Large intestine (tissue), 3 donors: ENCODE results near the gene ANGPT4. TPM values are rescaled to one million over a fixed set of nuclear protein-coding genes. Genes with fewer than 3 reads are reported as not detected.

Source experiments
- DNase-seq, 2 donors: peaks; one replicate each; pipeline versions ENCODE4 v3.0.0 to v3.0.0-alpha.2; 2013
- H3K27ac ChIP-seq: one replicate; pipeline ENCODE4 v1.5.1; 2013; ENCODE audit warnings: low read length
- H3K27me3 ChIP-seq: 2 replicates; pipeline ENCODE4 v1.6.1; 2013; ENCODE audit warnings: low read length; ENCODE audit not compliant: control insufficient read depth, insufficient read depth
- H3K36me3 ChIP-seq: 2 replicates; pipeline ENCODE4 v1.6.1; 2013; ENCODE audit warnings: low read length; ENCODE audit not compliant: control insufficient read depth, insufficient read depth
- H3K4me1 ChIP-seq: one replicate; pipeline ENCODE4 v1.6.1; 2013; ENCODE audit warnings: low read length; ENCODE audit not compliant: control insufficient read depth, insufficient read depth
- H3K4me3 ChIP-seq: one replicate; pipeline ENCODE4 v1.5.1; 2013; ENCODE audit warnings: low read length
- H3K9me3 ChIP-seq: one replicate; pipeline ENCODE4 v1.6.1; 2013; ENCODE audit warnings: mild to moderate bottlenecking, low read depth, low read length, moderate library complexity; ENCODE audit not compliant: control insufficient read depth
- WGBS: methylation state at CpG from one replicate; pipeline ENCODE4 v1.1.5; 2013; ENCODE audit warnings: low lambda C conversion rate; ENCODE audit not compliant: insufficient coverage; 5-methylcytosine and 5-hydroxymethylcytosine counted together
- polyA plus RNA-seq: library from polyadenylated mRNA; unstranded; fragments of 120-200 nt; gene quantifications from one replicate; pipeline ENCODE4 v1.2.1, GENCODE V29; 2013

ANGPT4 gene
- polyA plus RNA-seq, 1 donor = 0.03 TPM

- WGBS = no CpG with 5 or more reads among the region's 47 CpGs
- H3K36me3 ChIP-seq = no peaks in the 10 kb centered on the region
- peak overlapping the region; percentile 38 for H3K27ac ChIP-seq
- peaks cover 17% of the 10 kb centered on the region for H3K4me1 ChIP-seq
- H3K9me3 ChIP-seq = peaks cover 3% of the 10 kb centered on the region
- H3K4me3 ChIP-seq = peak overlapping the region; percentile 48
- peaks cover 17% of the 10 kb centered on the region for H3K27me3 ChIP-seq
- peak; percentile 88 to 91 for DNase-seq
Observed at GRCh38 chr20:844473-845225, 71.5 kb downstream of the ANGPT4 start.

GRCh38 chr20:843912-844311 is 72.2 kb downstream of the ANGPT4 start:
- WGBS = no CpG with 5 or more reads among the region's 9 CpGs
- Histone ChIP-seq H3K27ac (no peak overlapping the region), H3K4me3 (no peak overlapping the region), H3K27me3 (peaks cover 17% of the 10 kb centered on the region), H3K36me3 (no peaks in the 10 kb centered on the region), H3K4me1 (peaks cover 17% of the 10 kb centered on the region), H3K9me3 (peaks cover 3% of the 10 kb centered on the region)
- DNase-seq = no peak

- Histone ChIP-seq H3K36me3 (no peaks in the 10 kb centered on the region), H3K9me3 (peaks cover 3% of the 10 kb centered on the region), H3K4me1 (peaks cover 17% of the 10 kb centered on the region), H3K4me3 (no peak overlapping the region), H3K27me3 (peaks cover 17% of the 10 kb centered on the region), H3K27ac (no peak overlapping the region)
- WGBS = no CpG with 5 or more reads among the region's 2 CpGs
- DNase-seq = no peak
Observed at GRCh38 chr20:842547-842940, 73.6 kb downstream of the ANGPT4 start.

- WGBS = no CpG with 5 or more reads among the region's 62 CpGs
- H3K4me1 ChIP-seq = peaks cover 17% of the 10 kb centered on the region
- peak overlapping the region; percentile 69 for H3K4me3 ChIP-seq
- peak in 1 of 2 donors; percentile 41 for DNase-seq
- H3K36me3 ChIP-seq = no peaks in the 10 kb centered on the region
- H3K27me3 ChIP-seq = peaks cover 17% of the 10 kb centered on the region
- H3K27ac ChIP-seq = no peak overlapping the region
- peaks cover 3% of the 10 kb centered on the region for H3K9me3 ChIP-seq
Observed at GRCh38 chr20:841568-842546, 74.3 kb downstream of the ANGPT4 start.

- peaks cover 17% of the 10 kb centered on the region for H3K27me3 ChIP-seq
- H3K27ac ChIP-seq = no peak overlapping the region
- H3K9me3 ChIP-seq = peaks cover 3% of the 10 kb centered on the region
- no CpG with 5 or more reads among the region's 59 CpGs for WGBS
- H3K36me3 ChIP-seq = no peaks in the 10 kb centered on the region
- peaks cover 17% of the 10 kb centered on the region for H3K4me1 ChIP-seq
- H3K4me3 ChIP-seq = peak overlapping the region; percentile 69
- DNase-seq = peak; percentile 30 to 66
Observed at GRCh38 chr20:840858-841567, 75.1 kb downstream of the ANGPT4 start.

GRCh38 chr20:840503-840857 is 75.7 kb downstream of the ANGPT4 start:
- peak overlapping the region; percentile 69 for H3K4me3 ChIP-seq

GRCh38 chr20:839626-840025 is 76.5 kb downstream of the ANGPT4 start:
- Histone ChIP-seq H3K4me3 (no peak overlapping the region), H3K27ac (no peak overlapping the region), H3K27me3 (peaks cover 17% of the 10 kb centered on the region), H3K9me3 (peaks cover 3% of the 10 kb centered on the region), H3K4me1 (peaks cover 14% of the 10 kb centered on the region), H3K36me3 (no peaks in the 10 kb centered on the region)
- no peak for DNase-seq
- WGBS = no CpG with 5 or more reads among the region's 11 CpGs

More at GRCh38 chr20:840503-840857, 75.7 kb downstream of the ANGPT4 start:
- Histone ChIP-seq H3K9me3 (peaks cover 3% of the 10 kb centered on the region), H3K27me3 (peaks cover 17% of the 10 kb centered on the region), H3K27ac (no peak overlapping the region), H3K36me3 (no peaks in the 10 kb centered on the region), H3K4me1 (peaks cover 17% of the 10 kb centered on the region)
- DNase-seq = no peak
- no CpG with 5 or more reads among the region's 7 CpGs for WGBS

GRCh38 chr20:839015-839414 is 77.1 kb downstream of the ANGPT4 start:
- H3K4me1 ChIP-seq = peaks cover 11% of the 10 kb centered on the region
- no CpG with 5 or more reads among the region's 5 CpGs for WGBS
- H3K36me3 ChIP-seq = no peaks in the 10 kb centered on the region
- DNase-seq = no peak
- H3K9me3 ChIP-seq = peaks cover 3% of the 10 kb centered on the region
- H3K27me3 ChIP-seq = peaks cover 17% of the 10 kb centered on the region
- H3K27ac ChIP-seq = no peak overlapping the region
- H3K4me3 ChIP-seq = no peak overlapping the region

- Histone ChIP-seq H3K27me3 (peaks cover 4% of the 10 kb centered on the region), H3K27ac (no peak overlapping the region), H3K9me3 (peaks cover 3% of the 10 kb centered on the region), H3K4me3 (no peak overlapping the region), H3K36me3 (no peaks in the 10 kb centered on the region), H3K4me1 (peaks cover 3% of the 10 kb centered on the region)
- 100% methylated on average over 1 of the region's 1 CpG for WGBS
- DNase-seq = no peak
Observed at GRCh38 chr20:836190-836589, 79.9 kb downstream of the ANGPT4 start.

GRCh38 chr20:835608-836045 is 80.5 kb downstream of the ANGPT4 start:
- Histone ChIP-seq H3K27me3 (no peaks in the 10 kb centered on the region), H3K4me1 (peaks cover 3% of the 10 kb centered on the region), H3K4me3 (no peak overlapping the region), H3K27ac (no peak overlapping the region), H3K9me3 (no peaks in the 10 kb centered on the region), H3K36me3 (no peaks in the 10 kb centered on the region)
- WGBS = no CpG with 5 or more reads among the region's 2 CpGs
- DNase-seq = no peak
